SHP77 treated with DMSO at 0.1 percent for 48 hours (cell line): ENCODE measurements around the gene SZRD1.
A peak's percentile ranks its signal among the peaks of the same experiment; 100 is the strongest.

Experiments used
- DNase-seq: peaks from one replicate; lab custom pipeline; 2025; lab: John Stamatoyannopoulos, UW

The SZRD1 gene

GRCh38 chr1:16367258-16367967, 371 bp downstream of the SZRD1 start:
- peak; percentile 88 for DNase-seq

- DNase-seq, result no peak
These were observed 1.2 kb downstream of the SZRD1 start for GRCh38 chr1:16367968-16368890.

- DNase-seq, result no peak
These were observed 2.8 kb downstream of the SZRD1 start for GRCh38 chr1:16369821-16370220.

- no peak for DNase-seq
These were observed 4.7 kb downstream of the SZRD1 start for GRCh38 chr1:16371725-16372124.

GRCh38 chr1:16372535-16373285, 5.7 kb downstream of the SZRD1 start:
- no peak for DNase-seq

GRCh38 chr1:16374266-16374665, 7.2 kb downstream of the SZRD1 start:
- no peak for DNase-seq

- no peak for DNase-seq
These were observed 8.7 kb downstream of the SZRD1 start for GRCh38 chr1:16375521-16376340.

- DNase-seq, result no peak
These were observed 9.9 kb downstream of the SZRD1 start for GRCh38 chr1:16376971-16377370.

- no peak for DNase-seq
These were observed 11.4 kb downstream of the SZRD1 start for GRCh38 chr1:16378443-16378842.

GRCh38 chr1:16380868-16381267, 13.8 kb downstream of the SZRD1 start:
- DNase-seq, result no peak

- no peak for DNase-seq
These were observed 16.8 kb downstream of the SZRD1 start for GRCh38 chr1:16383888-16384287.

GRCh38 chr1:16385659-16386453, 18.8 kb downstream of the SZRD1 start:
- DNase-seq, result no peak

GRCh38 chr1:16386454-16387113, 19.5 kb downstream of the SZRD1 start:
- DNase-seq, result no peak

- no peak for DNase-seq
These were observed 20.5 kb downstream of the SZRD1 start for GRCh38 chr1:16387201-16388188.

GRCh38 chr1:16391411-16391810, 24.4 kb downstream of the SZRD1 start:
- DNase-seq, result no peak

GRCh38 chr1:16392740-16393569, 25.9 kb downstream of the SZRD1 start:
- DNase-seq, result no peak

- DNase-seq, result no peak
These were observed 26.8 kb downstream of the SZRD1 start for GRCh38 chr1:16393570-16394521.
